Activated gamma-delta T cell treated with anti-CD3 and anti-CD28 coated beads, Interleukin-2, amount 50 U/mL, for 16 hours (primary cell): ENCODE results near the gene PDX1.

Source experiments
- DNase-seq: peaks from one replicate; pipeline ENCODE4 v3.0.0-alpha.2; 2020; ENCODE audit warnings: low read depth

The PDX1 gene

GRCh38 chr13:27919934-27920676 lies at the start of gene PDX1:
Gene PDX1, plus strand, starts transcription at chr13:27920000. Its CDS starts 139 bp downstream, at chr13:27920139.
- no peak for DNase-seq

GRCh38 chr13:27878274-27878673 lies 41.5 kb upstream of the PDX1 start:
- DNase-seq = no peak

GRCh38 chr13:27889471-27889870 lies 30.3 kb upstream of the PDX1 start:
- DNase-seq = no peak

GRCh38 chr13:27896726-27897125 lies 23.1 kb upstream of the PDX1 start:
- no peak for DNase-seq

- no peak for DNase-seq
These were observed 15.1 kb upstream of the PDX1 start for GRCh38 chr13:27904719-27905118.

GRCh38 chr13:27905650-27906049 lies 14.2 kb upstream of the PDX1 start:
- no peak for DNase-seq

GRCh38 chr13:27907121-27907787 lies 12.5 kb upstream of the PDX1 start:
- DNase-seq = no peak

- DNase-seq = no peak
These were observed 10.4 kb upstream of the PDX1 start for GRCh38 chr13:27909378-27909777.

GRCh38 chr13:27911521-27911920 lies 8.3 kb upstream of the PDX1 start:
- no peak for DNase-seq

GRCh38 chr13:27913160-27913559 lies 6.6 kb upstream of the PDX1 start:
- DNase-seq = no peak

GRCh38 chr13:27915301-27916207 lies 4.2 kb upstream of the PDX1 start:
- DNase-seq = no peak

GRCh38 chr13:27917121-27917947 lies 2.5 kb upstream of the PDX1 start:
- DNase-seq = no peak

GRCh38 chr13:27918041-27918917 lies 1.5 kb upstream of the PDX1 start:
- no peak for DNase-seq

- DNase-seq = no peak
These were observed 712 bp upstream of the PDX1 start for GRCh38 chr13:27918918-27919658.

GRCh38 chr13:27919659-27919933 lies 204 bp upstream of the PDX1 start:
- DNase-seq = no peak

GRCh38 chr13:27920677-27921420 lies 1.0 kb downstream of the PDX1 start:
- DNase-seq = no peak

- no peak for DNase-seq
These were observed 1.7 kb downstream of the PDX1 start for GRCh38 chr13:27921421-27921960.

GRCh38 chr13:27921961-27922882 lies 2.4 kb downstream of the PDX1 start:
- no peak for DNase-seq
